Dorsolateral prefrontal cortex (tissue), 118 donors: ENCODE data around the gene VIM. TPM values are rescaled to one million over a fixed set of nuclear protein-coding genes. Genes with fewer than 3 reads are reported as not detected.

Experiments
- total RNA-seq, 120 experiments: library from RNA; stranded (reverse); gene quantifications; one replicate each; pipeline versions ENCODE4 v1.2.3 to v1.2.4, GENCODE V29; 2022

The VIM gene
- total RNA-seq, 120 experiments from 2014 or later: 77.3 to 917 (median 230) TPM

Other genes starting within 250 kb of the VIM start
- 1 to 10 TPM; 1.2 to 7.2 (median 3.3) TPM for gene CUBN, start 98.4 kb upstream of the VIM start, total RNA-seq
- gene TRDMT1, start 26.6 kb upstream of the VIM start, total RNA-seq: 10 to 100 TPM in 85 of 120 experiments, 1 to 10 TPM in 35; 7.3 to 21.5 (median 11.3) TPM
- gene ST8SIA6, start 226.4 kb downstream of the VIM start, total RNA-seq: 1 to 10 TPM in 116 of 120 experiments, under 1 TPM in 4; 0.63 to 7.4 (median 3.4) TPM